ENCODE measurements around the gene PODNL1.
"Not testable (repeated sequence)": the region's sequence is repeated elsewhere in the genome, so short reads cannot be mapped to it uniquely, and the experiment has no call there.

The PODNL1 gene

GRCh38 chr19:13968383-13968935 lies 30.2 kb upstream of the PODNL1 start:
- 0 out of 2 replicates have a peak overlapping the region, but pooled peaks have one; percentile 1 for H3K27ac ChIP-seq
- POLR2A ChIA-PET (ENCODE audit: low non-redundant PET), result no interaction called here
- no peak for DNase-seq (ENCODE audit: low spot score)
- TF ChIP-seq, protein P1, sequence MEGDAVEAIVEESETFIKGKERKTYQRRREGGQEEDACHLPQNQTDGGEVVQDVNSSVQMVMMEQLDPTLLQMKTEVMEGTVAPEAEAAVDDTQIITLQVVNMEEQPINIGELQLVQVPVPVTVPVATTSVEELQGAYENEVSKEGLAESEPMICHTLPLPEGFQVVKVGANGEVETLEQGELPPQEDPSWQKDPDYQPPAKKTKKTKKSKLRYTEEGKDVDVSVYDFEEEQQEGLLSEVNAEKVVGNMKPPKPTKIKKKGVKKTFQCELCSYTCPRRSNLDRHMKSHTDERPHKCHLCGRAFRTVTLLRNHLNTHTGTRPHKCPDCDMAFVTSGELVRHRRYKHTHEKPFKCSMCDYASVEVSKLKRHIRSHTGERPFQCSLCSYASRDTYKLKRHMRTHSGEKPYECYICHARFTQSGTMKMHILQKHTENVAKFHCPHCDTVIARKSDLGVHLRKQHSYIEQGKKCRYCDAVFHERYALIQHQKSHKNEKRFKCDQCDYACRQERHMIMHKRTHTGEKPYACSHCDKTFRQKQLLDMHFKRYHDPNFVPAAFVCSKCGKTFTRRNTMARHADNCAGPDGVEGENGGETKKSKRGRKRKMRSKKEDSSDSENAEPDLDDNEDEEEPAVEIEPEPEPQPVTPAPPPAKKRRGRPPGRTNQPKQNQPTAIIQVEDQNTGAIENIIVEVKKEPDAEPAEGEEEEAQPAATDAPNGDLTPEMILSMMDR (conservative IDR thresholded peaks at IDR 0.05; ENCODE audit: low read depth), result no peak
- CTCF ChIA-PET, result interaction anchor here (0.5 kb wide), 1 partner anchor 26 kb away, joined by 3 read pairs; no protein-coding TSS in a partner anchor

- POLR2A ChIA-PET (ENCODE audit: low non-redundant PET); CTCF ChIA-PET; DNase-seq (ENCODE audit: low spot score); H3K27ac ChIP-seq: not testable (repeated sequence)
Observed at GRCh38 chr19:13967206-13967605, 29.0 kb upstream of the PODNL1 start.

- TF ChIP-seq, protein P1 (conservative IDR thresholded peaks at IDR 0.05; ENCODE audit: low read depth), result no peak
- H3K27ac ChIP-seq, result no peak overlapping the region
- ChIA-PET CTCF (no interaction called here), POLR2A (ENCODE audit: low non-redundant PET) (no interaction called here)
- no peak for DNase-seq (ENCODE audit: low spot score)
Observed at GRCh38 chr19:13966684-13967128, 28.5 kb upstream of the PODNL1 start.

GRCh38 chr19:13965926-13966683 lies 27.9 kb upstream of the PODNL1 start:
- DNase-seq (ENCODE audit: low spot score), result no peak
- no peak overlapping the region for H3K27ac ChIP-seq
- POLR2A ChIA-PET (ENCODE audit: low non-redundant PET), result no interaction called here
- TF ChIP-seq, protein P1 (conservative IDR thresholded peaks at IDR 0.05; ENCODE audit: low read depth), result no peak
- CTCF ChIA-PET, result no interaction called here

- DNase-seq (ENCODE audit: low spot score), result no peak
- POLR2A ChIA-PET (ENCODE audit: low non-redundant PET), result no interaction called here
- TF ChIP-seq, protein P1 (conservative IDR thresholded peaks at IDR 0.05; ENCODE audit: low read depth), result no peak
- CTCF ChIA-PET, result no interaction called here
- H3K27ac ChIP-seq, result peak overlapping the region; percentile 11
Observed at GRCh38 chr19:13965377-13965896, 27.2 kb upstream of the PODNL1 start.

DNA sequence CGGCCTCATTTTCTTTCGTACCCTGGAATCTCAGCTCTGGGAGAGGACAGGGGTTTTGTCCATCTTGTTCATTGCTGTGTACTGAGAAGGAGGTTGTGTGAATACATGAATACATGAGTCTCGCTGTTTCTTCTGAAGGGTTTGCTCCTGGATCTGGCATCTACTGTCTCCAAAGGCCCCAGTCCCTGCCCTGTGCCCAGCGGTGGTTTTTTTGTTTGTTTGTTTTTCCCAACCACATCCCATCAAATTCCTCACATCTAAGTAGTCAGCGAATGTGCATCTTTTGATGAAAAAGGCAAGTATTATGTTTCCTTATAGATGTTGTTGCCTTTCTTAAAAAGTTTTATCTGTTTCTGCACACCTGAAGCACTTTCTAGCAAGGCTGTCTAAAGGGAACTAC lies 26.6 kb upstream of the PODNL1 start:
- peak overlapping the region; percentile 34 for H3K27ac ChIP-seq
- POLR2A ChIA-PET (ENCODE audit: low non-redundant PET), result no interaction called here
- CTCF ChIA-PET, result no interaction called here
- DNase-seq (ENCODE audit: low spot score), result no peak
- TF ChIP-seq, protein P1 (conservative IDR thresholded peaks at IDR 0.05; ENCODE audit: low read depth), result no peak

GRCh38 chr19:13963603-13964105 lies 25.4 kb upstream of the PODNL1 start:
- ChIA-PET POLR2A (ENCODE audit: low non-redundant PET) (no interaction called here), CTCF (no interaction called here)
- TF ChIP-seq, protein P1 (conservative IDR thresholded peaks at IDR 0.05; ENCODE audit: low read depth), result no peak
- peak overlapping the region; percentile 10; the same call in 1 of the 2 replicates for H3K27ac ChIP-seq
- DNase-seq (ENCODE audit: low spot score), result no peak

Measured in RWPE1 (cell line).